ENCODE results near the gene HDHD5.

DNA sequence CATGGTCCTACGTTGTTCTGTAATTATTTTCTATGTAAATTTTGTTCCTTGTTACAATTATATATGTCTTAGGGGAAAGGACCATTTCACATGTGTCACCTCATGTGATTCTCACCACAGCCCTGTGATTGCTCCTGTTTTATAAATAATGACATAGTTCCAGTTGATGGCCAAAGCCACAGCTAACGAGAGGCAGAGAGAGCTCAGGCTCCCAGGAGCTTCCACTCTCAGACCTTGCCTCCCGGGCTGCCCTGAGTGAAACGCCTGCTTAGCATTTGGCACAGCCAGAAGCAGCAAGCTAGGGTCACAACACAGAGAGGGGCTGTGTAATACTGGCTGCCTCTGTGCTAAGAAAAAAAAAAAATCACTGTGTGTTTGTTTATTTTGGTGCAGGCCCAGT lies 43.8 kb downstream of the HDHD5 start:
- TF ChIP-seq, protein P1, sequence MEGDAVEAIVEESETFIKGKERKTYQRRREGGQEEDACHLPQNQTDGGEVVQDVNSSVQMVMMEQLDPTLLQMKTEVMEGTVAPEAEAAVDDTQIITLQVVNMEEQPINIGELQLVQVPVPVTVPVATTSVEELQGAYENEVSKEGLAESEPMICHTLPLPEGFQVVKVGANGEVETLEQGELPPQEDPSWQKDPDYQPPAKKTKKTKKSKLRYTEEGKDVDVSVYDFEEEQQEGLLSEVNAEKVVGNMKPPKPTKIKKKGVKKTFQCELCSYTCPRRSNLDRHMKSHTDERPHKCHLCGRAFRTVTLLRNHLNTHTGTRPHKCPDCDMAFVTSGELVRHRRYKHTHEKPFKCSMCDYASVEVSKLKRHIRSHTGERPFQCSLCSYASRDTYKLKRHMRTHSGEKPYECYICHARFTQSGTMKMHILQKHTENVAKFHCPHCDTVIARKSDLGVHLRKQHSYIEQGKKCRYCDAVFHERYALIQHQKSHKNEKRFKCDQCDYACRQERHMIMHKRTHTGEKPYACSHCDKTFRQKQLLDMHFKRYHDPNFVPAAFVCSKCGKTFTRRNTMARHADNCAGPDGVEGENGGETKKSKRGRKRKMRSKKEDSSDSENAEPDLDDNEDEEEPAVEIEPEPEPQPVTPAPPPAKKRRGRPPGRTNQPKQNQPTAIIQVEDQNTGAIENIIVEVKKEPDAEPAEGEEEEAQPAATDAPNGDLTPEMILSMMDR (IDR thresholded peaks at IDR 0.05), result no peak
- no peak for TF ChIP-seq POLR2A (IDR thresholded peaks at IDR 0.05)
